SK-N-SH (cell line): ENCODE measurements around the gene CCDC187. TPM values are rescaled to one million over a fixed set of nuclear protein-coding genes. Genes with fewer than 3 reads are reported as not detected.

Experiments
- CTCF ChIA-PET: fragments of 300-600, 350-600 bp; formaldehyde crosslinking; extraction: SDS; loops from one replicate; lab custom pipeline; 2021; lab: Yijun Ruan, JAX
- POLR2A ChIA-PET: fragments of 350-600 bp; sonication (Branson Sonifier 250); formaldehyde crosslinking; extraction: SDS; loops from one replicate; lab custom pipeline; 2020; ENCODE audit warnings: antibody characterized with exemption, inconsistent platforms; lab: Yijun Ruan, JAX
- DNase-seq: peaks from one replicate; pipeline ENCODE4 v3.0.0; 2012
- H2AFZ ChIP-seq: fragments of 200-600 bp; sonication (generic); 2 replicates; pipeline ENCODE4 v1.8.1; 2016; ENCODE audit warnings: antibody characterized with exemption, mild to moderate bottlenecking, low read depth
- H3F3A ChIP-seq: fragments of 200-600 bp; sonication (generic); replicated peaks from 2 replicates; pipeline ENCODE3; 2016; ENCODE audit warnings: antibody characterized with exemption, mild to moderate bottlenecking; ENCODE audit not compliant: insufficient read depth
- H3K27ac ChIP-seq, 2 experiments: fragments of 200-500 bp in 1 of 2; fragments of 200-600 bp in 1 of 2; sonication (Bioruptor generic) in 1 of 2; sonication (generic), shearing (Covaris generic) in 1 of 2; 2 replicates each; pipeline versions ENCODE4 v1.5.1 to v1.6.1; 2014 to 2016; ENCODE audit warnings: low read depth in 2 of 2, inconsistent platforms in 1 of 2, low read length in 1 of 2, mild to moderate bottlenecking in 1 of 2, mixed read lengths in 1 of 2
- H3K27me3 ChIP-seq: fragments of 200-600 bp; sonication (generic), shearing (Covaris generic); 2 replicates; pipeline ENCODE4 v1.6.1; 2016; ENCODE audit warnings: mixed run types; ENCODE audit not compliant: insufficient read depth
- H3K36me3 ChIP-seq, 2 experiments: fragments of 200-500 bp in 1 of 2; fragments of 200-600 bp in 1 of 2; sonication (Bioruptor generic) in 1 of 2; sonication (generic) in 1 of 2; replicated peaks in 1 of 2; 2 replicates each; pipeline versions ENCODE3 to v1.5.1; 2014 to 2016; ENCODE audit warnings: low read length in 1 of 2, mild to moderate bottlenecking in 1 of 2; ENCODE audit not compliant: insufficient read depth in 2 of 2, control insufficient read depth in 1 of 2
- H3K4me1 ChIP-seq, 2 experiments: fragments of 200-500 bp in 1 of 2; fragments of 200-600 bp in 1 of 2; sonication (Bioruptor generic) in 1 of 2; sonication (generic), shearing (Covaris generic) in 1 of 2; 2 replicates each; pipeline versions ENCODE4 v1.5.1 to v1.6.1; 2014 to 2016; ENCODE audit warnings: low read depth in 1 of 2, low read length in 1 of 2, mixed run types in 1 of 2; ENCODE audit not compliant: insufficient read depth in 2 of 2, control insufficient read depth in 1 of 2
- H3K4me2 ChIP-seq: fragments of 200-600 bp; sonication (generic), shearing (Covaris generic); 2 replicates; pipeline ENCODE4 v1.6.1; 2017; ENCODE audit warnings: mixed run types
- H3K4me3 ChIP-seq, 2 experiments: fragments of 200-500 bp in 1 of 2; fragments of 200-600 bp in 1 of 2; sonication (Bioruptor generic) in 1 of 2; sonication (generic), shearing (Covaris generic) in 1 of 2; 2 replicates each; pipeline versions ENCODE4 v1.5.1 to v1.8.1; 2014 to 2016; ENCODE audit warnings: low read depth in 2 of 2, inconsistent platforms in 1 of 2, low read length in 1 of 2, mild to moderate bottlenecking in 1 of 2, mixed read lengths in 1 of 2, moderate library complexity in 1 of 2
- H3K79me2 ChIP-seq: fragments of 200-600 bp; sonication (generic); 2 replicates; pipeline ENCODE4 v1.8.1; 2017; ENCODE audit warnings: mild to moderate bottlenecking; ENCODE audit not compliant: insufficient read depth
- H3K9ac ChIP-seq: fragments of 200-600 bp; sonication (generic); 2 replicates; pipeline ENCODE4 v1.6.1; 2017; ENCODE audit warnings: mixed run types
- H3K9me2 ChIP-seq: fragments of 200-600 bp; sonication (generic); 2 replicates; pipeline ENCODE4 v1.6.1; 2017; ENCODE audit warnings: mixed run types
- H3K9me3 ChIP-seq: fragments of 200-600 bp; sonication (generic); 2 replicates; pipeline ENCODE4 v1.6.1; 2017; ENCODE audit warnings: mixed run types, mild to moderate bottlenecking, moderate library complexity
- H4K20me1 ChIP-seq: fragments of 200-600 bp; sonication (generic); 2 replicates; pipeline ENCODE4 v1.6.1; 2017; ENCODE audit warnings: mild to moderate bottlenecking, mixed run types; ENCODE audit not compliant: insufficient read depth
- EZH2phosphoT487 ChIP-seq: fragments of 200-600 bp; sonication (generic); IDR thresholded peaks from 2 replicates; pipeline ENCODE4 v1.6.1; 2017; ENCODE audit warnings: low read depth, mixed run types, mild to moderate bottlenecking, antibody characterized with exemption, moderate library complexity, borderline replicate concordance
- FOSL2 ChIP-seq: IDR thresholded peaks from 2 replicates; pipeline ENCODE4 v1.4.0; 2012; ENCODE audit warnings: low read depth, mild to moderate bottlenecking, moderate library complexity, borderline replicate concordance
- FOXJ3 ChIP-seq: sonication (generic); formaldehyde crosslinking; IDR thresholded peaks from 2 replicates; pipeline ENCODE4 v1.5.1; 2020; ENCODE audit warnings: mild to moderate bottlenecking, missing genetic modification reagents
- FOXM1 ChIP-seq: IDR thresholded peaks from 2 replicates; pipeline ENCODE4 v1.4.0; 2012; ENCODE audit warnings: low read depth, mild to moderate bottlenecking
- MEF2A ChIP-seq: IDR thresholded peaks from 2 replicates; pipeline ENCODE4 v1.4.0; 2012; ENCODE audit warnings: low read depth, borderline replicate concordance
- NFIC ChIP-seq: IDR thresholded peaks from 2 replicates; pipeline ENCODE4 v1.4.0; 2012; ENCODE audit warnings: borderline replicate concordance
- POLR2AphosphoS5 ChIP-seq: IDR thresholded peaks from 2 replicates; pipeline ENCODE4 v1.6.1; 2012; ENCODE audit warnings: low read depth, low read length
- RAD21 ChIP-seq: IDR thresholded peaks from 2 replicates; pipeline ENCODE4 v1.6.1; 2012; ENCODE audit warnings: mild to moderate bottlenecking, low read length
- RCOR1 ChIP-seq: fragments of 150-350 bp; IDR thresholded peaks from 2 replicates; pipeline ENCODE4 v1.6.1; 2017; ENCODE audit warnings: antibody characterized with exemption, low read length
- RFX5 ChIP-seq: IDR thresholded peaks from 2 replicates; pipeline ENCODE4 v1.6.1; 2012; ENCODE audit warnings: mild to moderate bottlenecking, improper control_type of control experiment, low read length
- TCF12 ChIP-seq: IDR thresholded peaks from 2 replicates; pipeline ENCODE4 v1.4.0; 2012
- YY1 ChIP-seq: IDR thresholded peaks from 2 replicates; pipeline ENCODE4 v1.4.0; 2012; ENCODE audit warnings: low read depth, mild to moderate bottlenecking
- WGBS: methylation state at CpG from one replicate; pipeline ENCODE4 v1.1.6; 2017; ENCODE audit warnings: low lambda C conversion rate; 5-methylcytosine and 5-hydroxymethylcytosine counted together
- polyA plus RNA-seq, 3 experiments: library from polyadenylated mRNA; depleted of rRNA; stranded (reverse); fragments of >200 nt; gene quantifications; 2 replicates each; pipeline ENCODE4 v1.2.3, GENCODE V29; 2012
- TF ChIP-seq, protein P1 (sequence below): fragments of 150-350 bp; IDR thresholded peaks from 2 replicates; pipeline ENCODE4 v1.6.1; 2016; ENCODE audit warnings: mild to moderate bottlenecking, low read depth, low read length
- TF ChIP-seq, protein P2 (sequence below): IDR thresholded peaks from 2 replicates; pipeline ENCODE4 v1.6.1; 2012; ENCODE audit warnings: mild to moderate bottlenecking, low read depth, low read length, moderate library complexity
- TF ChIP-seq, protein P3 (sequence below): IDR thresholded peaks from 2 replicates; pipeline ENCODE4 v1.4.0; 2012; ENCODE audit warnings: low read depth
- TF ChIP-seq, protein P4 (sequence below): IDR thresholded peaks from 2 replicates; pipeline ENCODE4; 2012
- TF ChIP-seq, protein P5 (sequence below): IDR thresholded peaks from 2 replicates; pipeline ENCODE4 v1.4.0; 2012; ENCODE audit warnings: low read depth, borderline replicate concordance

CCDC187 gene
- polyA plus RNA-seq, 1 of the 3 experiments (the other 2 are of a cell fraction) = not detected

DNA sequence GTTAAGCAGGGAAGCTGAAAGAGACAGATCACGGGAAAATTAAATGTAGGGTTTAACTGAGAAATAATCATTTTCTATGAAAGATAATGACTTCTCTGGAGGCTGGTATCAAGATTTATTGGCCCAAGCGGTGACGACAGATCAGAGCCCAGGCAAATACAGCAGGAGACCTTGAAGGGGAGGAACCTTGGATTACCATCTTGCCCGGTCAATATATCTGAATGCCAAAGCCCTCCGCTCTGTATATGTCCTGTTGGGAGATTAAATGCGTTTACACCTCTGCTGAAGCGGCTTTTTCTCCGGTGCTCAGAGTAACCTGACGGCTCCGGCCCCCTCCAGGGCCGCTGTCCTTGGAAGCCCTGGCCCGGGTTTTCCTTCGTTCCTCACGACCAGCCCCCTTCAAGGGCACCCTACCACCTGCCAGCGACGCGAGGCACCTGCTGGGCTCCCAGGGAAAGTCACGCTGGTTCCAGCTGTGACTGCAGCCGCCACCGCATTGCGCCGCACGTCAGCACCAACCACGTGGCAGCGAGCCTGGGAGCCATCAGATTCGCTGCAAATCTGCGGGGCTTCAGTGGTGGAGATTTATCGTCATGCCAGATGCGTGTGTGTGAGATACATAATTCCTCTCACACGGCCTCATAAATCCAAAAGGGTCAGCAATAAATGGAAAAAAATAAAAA is 53.9 kb downstream of the CCDC187 start:
- DNase-seq = no peak
- WGBS = 73% methylated on average over 26 of the region's 30 CpGs
- Histone ChIP-seq H3F3A (no peaks in the 10 kb centered on the region), H3K9me2 (no peaks in the 10 kb centered on the region), H3K36me3 (no peaks in the 10 kb centered on the region), H3K4me2 (no peak overlapping the region), H3K4me1 (peaks cover 0 to 20% of the 10 kb centered on the region in 2 experiments; a peak in 1 of 4 replicates), H3K9ac (no peak overlapping the region), H2AFZ (no peak overlapping the region), H3K27ac (no peak overlapping the region), H3K27me3 (no peaks in the 10 kb centered on the region), H3K79me2 (peaks cover 2% of the 10 kb centered on the region; the same call in 1 of the 2 replicates), H3K9me3 (no peaks in the 10 kb centered on the region), H4K20me1 (no peaks in the 10 kb centered on the region), H3K4me3 (no peak overlapping the region)
- TF ChIP-seq, protein P1, sequence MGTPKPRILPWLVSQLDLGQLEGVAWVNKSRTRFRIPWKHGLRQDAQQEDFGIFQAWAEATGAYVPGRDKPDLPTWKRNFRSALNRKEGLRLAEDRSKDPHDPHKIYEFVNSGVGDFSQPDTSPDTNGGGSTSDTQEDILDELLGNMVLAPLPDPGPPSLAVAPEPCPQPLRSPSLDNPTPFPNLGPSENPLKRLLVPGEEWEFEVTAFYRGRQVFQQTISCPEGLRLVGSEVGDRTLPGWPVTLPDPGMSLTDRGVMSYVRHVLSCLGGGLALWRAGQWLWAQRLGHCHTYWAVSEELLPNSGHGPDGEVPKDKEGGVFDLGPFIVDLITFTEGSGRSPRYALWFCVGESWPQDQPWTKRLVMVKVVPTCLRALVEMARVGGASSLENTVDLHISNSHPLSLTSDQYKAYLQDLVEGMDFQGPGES = no peak
- TF ChIP-seq, protein P2, sequence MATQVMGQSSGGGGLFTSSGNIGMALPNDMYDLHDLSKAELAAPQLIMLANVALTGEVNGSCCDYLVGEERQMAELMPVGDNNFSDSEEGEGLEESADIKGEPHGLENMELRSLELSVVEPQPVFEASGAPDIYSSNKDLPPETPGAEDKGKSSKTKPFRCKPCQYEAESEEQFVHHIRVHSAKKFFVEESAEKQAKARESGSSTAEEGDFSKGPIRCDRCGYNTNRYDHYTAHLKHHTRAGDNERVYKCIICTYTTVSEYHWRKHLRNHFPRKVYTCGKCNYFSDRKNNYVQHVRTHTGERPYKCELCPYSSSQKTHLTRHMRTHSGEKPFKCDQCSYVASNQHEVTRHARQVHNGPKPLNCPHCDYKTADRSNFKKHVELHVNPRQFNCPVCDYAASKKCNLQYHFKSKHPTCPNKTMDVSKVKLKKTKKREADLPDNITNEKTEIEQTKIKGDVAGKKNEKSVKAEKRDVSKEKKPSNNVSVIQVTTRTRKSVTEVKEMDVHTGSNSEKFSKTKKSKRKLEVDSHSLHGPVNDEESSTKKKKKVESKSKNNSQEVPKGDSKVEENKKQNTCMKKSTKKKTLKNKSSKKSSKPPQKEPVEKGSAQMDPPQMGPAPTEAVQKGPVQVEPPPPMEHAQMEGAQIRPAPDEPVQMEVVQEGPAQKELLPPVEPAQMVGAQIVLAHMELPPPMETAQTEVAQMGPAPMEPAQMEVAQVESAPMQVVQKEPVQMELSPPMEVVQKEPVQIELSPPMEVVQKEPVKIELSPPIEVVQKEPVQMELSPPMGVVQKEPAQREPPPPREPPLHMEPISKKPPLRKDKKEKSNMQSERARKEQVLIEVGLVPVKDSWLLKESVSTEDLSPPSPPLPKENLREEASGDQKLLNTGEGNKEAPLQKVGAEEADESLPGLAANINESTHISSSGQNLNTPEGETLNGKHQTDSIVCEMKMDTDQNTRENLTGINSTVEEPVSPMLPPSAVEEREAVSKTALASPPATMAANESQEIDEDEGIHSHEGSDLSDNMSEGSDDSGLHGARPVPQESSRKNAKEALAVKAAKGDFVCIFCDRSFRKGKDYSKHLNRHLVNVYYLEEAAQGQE = no peak
- TF ChIP-seq RCOR1 (no peak), POLR2AphosphoS5 (no peak), MEF2A (no peak), FOXJ3 (CRISPR knock-in tag) (no peak), TCF12 (no peak), FOXM1 (no peak), YY1 (no peak), RAD21 (no peak), EZH2phosphoT487 (no peak), FOSL2 (no peak), RFX5 (no peak), NFIC (no peak)
- TF ChIP-seq, protein P3, sequence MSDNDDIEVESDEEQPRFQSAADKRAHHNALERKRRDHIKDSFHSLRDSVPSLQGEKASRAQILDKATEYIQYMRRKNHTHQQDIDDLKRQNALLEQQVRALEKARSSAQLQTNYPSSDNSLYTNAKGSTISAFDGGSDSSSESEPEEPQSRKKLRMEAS = no peak
- TF ChIP-seq, protein P4, sequence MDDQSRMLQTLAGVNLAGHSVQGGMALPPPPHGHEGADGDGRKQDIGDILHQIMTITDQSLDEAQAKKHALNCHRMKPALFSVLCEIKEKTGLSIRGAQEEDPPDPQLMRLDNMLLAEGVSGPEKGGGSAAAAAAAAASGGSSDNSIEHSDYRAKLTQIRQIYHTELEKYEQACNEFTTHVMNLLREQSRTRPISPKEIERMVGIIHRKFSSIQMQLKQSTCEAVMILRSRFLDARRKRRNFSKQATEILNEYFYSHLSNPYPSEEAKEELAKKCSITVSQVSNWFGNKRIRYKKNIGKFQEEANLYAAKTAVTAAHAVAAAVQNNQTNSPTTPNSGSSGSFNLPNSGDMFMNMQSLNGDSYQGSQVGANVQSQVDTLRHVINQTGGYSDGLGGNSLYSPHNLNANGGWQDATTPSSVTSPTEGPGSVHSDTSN = no peak
- TF ChIP-seq, protein P5, sequence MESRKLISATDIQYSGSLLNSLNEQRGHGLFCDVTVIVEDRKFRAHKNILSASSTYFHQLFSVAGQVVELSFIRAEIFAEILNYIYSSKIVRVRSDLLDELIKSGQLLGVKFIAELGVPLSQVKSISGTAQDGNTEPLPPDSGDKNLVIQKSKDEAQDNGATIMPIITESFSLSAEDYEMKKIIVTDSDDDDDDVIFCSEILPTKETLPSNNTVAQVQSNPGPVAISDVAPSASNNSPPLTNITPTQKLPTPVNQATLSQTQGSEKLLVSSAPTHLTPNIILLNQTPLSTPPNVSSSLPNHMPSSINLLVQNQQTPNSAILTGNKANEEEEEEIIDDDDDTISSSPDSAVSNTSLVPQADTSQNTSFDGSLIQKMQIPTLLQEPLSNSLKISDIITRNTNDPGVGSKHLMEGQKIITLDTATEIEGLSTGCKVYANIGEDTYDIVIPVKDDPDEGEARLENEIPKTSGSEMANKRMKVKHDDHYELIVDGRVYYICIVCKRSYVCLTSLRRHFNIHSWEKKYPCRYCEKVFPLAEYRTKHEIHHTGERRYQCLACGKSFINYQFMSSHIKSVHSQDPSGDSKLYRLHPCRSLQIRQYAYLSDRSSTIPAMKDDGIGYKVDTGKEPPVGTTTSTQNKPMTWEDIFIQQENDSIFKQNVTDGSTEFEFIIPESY = no peak
- ChIA-PET POLR2A (no interaction called here), CTCF (interaction anchor here (1.1 to 1.7 kb wide), 6 partner anchors 12 to 386 kb away, joined by 3 to 6 read pairs (median 4); no protein-coding TSS in a partner anchor)
